Gastroesophageal sphincter (tissue), 4 donors: Measurements from ENCODE around the gene NCAPG. TPM values are rescaled to one million over a fixed set of nuclear protein-coding genes. Genes with fewer than 3 reads are reported as not detected.

Experiments
- ATAC-seq: fragments of 150-250 bp; one replicate; pipeline ENCODE4 v1.9.1; 2016; ENCODE audit warnings: mild to moderate bottlenecking, moderate library complexity
- H3K27ac ChIP-seq, 4 donors: fragments of 200-600 bp; sonication (generic) in 3 of 4; 1 replicate in 3 of 4; 2 replicates in 1 of 4; pipeline ENCODE4 v1.5.1; 2016 to 2019
- H3K27me3 ChIP-seq: fragments of 200-600 bp; sonication (generic); one replicate; pipeline ENCODE4 v1.5.1; 2019
- H3K36me3 ChIP-seq, 2 donors: fragments of 200-600 bp; sonication (generic); one replicate each; pipeline ENCODE4 v1.5.1; 2019; ENCODE audit warnings: control low read depth in 1 of 2
- H3K4me1 ChIP-seq, 3 donors: fragments of 200-600 bp; sonication (generic); 1 replicate in 2 of 3; 2 replicates in 1 of 3; pipeline ENCODE4 v1.5.1; 2016 to 2019; ENCODE audit warnings: control low read depth in 2 of 3
- H3K4me3 ChIP-seq, 2 donors: fragments of 200-600 bp; sonication (generic); one replicate each; pipeline ENCODE4 v1.5.1; 2019; ENCODE audit warnings: mild to moderate bottlenecking in 1 of 2, moderate library complexity in 1 of 2
- H3K9me3 ChIP-seq, 3 donors: fragments of 200-600 bp; sonication (generic); one replicate each; pipeline ENCODE4 v1.5.1; 2017 to 2019; ENCODE audit warnings: control low read depth in 2 of 3
- CTCF ChIP-seq, 4 experiments: fragments of 200-600 bp in 2 of 4; fragments of 450-650 bp in 2 of 4; sonication (generic) in 1 of 4; IDR thresholded peaks; one replicate each; pipeline ENCODE4 v1.5.1; 2017 to 2019; ENCODE audit warnings: antibody characterized with exemption in 4 of 4, mild to moderate bottlenecking in 2 of 4, moderate library complexity in 2 of 4
- EP300 ChIP-seq: sonication (generic); formaldehyde crosslinking; IDR thresholded peaks from one replicate; pipeline ENCODE4 v1.6.1; 2017; ENCODE audit warnings: antibody characterized with exemption, mild to moderate bottlenecking
- POLR2A ChIP-seq, 2 donors: fragments of 450-650 bp; IDR thresholded peaks; one replicate each; pipeline ENCODE4 v1.6.1; 2017; ENCODE audit warnings: antibody characterized with exemption in 2 of 2, mild to moderate bottlenecking in 2 of 2, moderate library complexity in 1 of 2
- POLR2AphosphoS5 ChIP-seq: sonication (generic); formaldehyde crosslinking; IDR thresholded peaks from one replicate; pipeline ENCODE4 v1.6.1; 2017; ENCODE audit warnings: antibody characterized with exemption
- WGBS, 2 donors: methylation state at CpG; one replicate each; pipeline ENCODE4 v1.1.5; 2018; ENCODE audit warnings: low coverage in 1 of 2; 5-methylcytosine and 5-hydroxymethylcytosine counted together
- total RNA-seq, 4 donors: library from RNA; depleted of rRNA; stranded (reverse); fragments of >200 nt; gene quantifications; one replicate each; pipeline ENCODE4 v1.1.0, GENCODE V29; 2016

Gene NCAPG
- total RNA-seq, 4 donors from 2014 or later = 1.4 to 3.0 TPM; not detected in 2

- Histone ChIP-seq H3K27ac (peak overlapping the region; percentile 89 to 98 (median 94)), H3K4me1 (peaks cover 6 to 54% (median 34%) of the 10 kb centered on the region in 3 donors), H3K27me3 (no peaks in the 10 kb centered on the region), H3K36me3 (peaks cover 0 to 3% of the 10 kb centered on the region in 2 donors), H3K4me3 (peak overlapping the region; percentile 76 to 89), H3K9me3 (no peaks in the 10 kb centered on the region)
- ATAC-seq = no peak
- 0 to 1% methylated on average over 7 of the region's 7 CpGs for WGBS, 2 donors
- TF ChIP-seq POLR2AphosphoS5 (no peak), POLR2A (IDR thresholded peaks at IDR 0.05) (no peak), CTCF (IDR thresholded peaks at IDR 0.05) (no peak), EP300 (no peak)
Observed at GRCh38 chr4:17809667-17810066, 1.1 kb upstream of the NCAPG start.

- no peak for TF ChIP-seq EP300
- no peak for TF ChIP-seq CTCF (IDR thresholded peaks at IDR 0.05)
- TF ChIP-seq POLR2AphosphoS5 = no peak
- TF ChIP-seq POLR2A (IDR thresholded peaks at IDR 0.05) = no peak
- Histone ChIP-seq H3K27ac (peak overlapping the region in 2 of 4 donors; percentile 98), H3K36me3 (no peaks in the 10 kb centered on the region), H3K4me1 (peaks cover 6 to 47% (median 34%) of the 10 kb centered on the region in 3 donors), H3K9me3 (no peaks in the 10 kb centered on the region), H3K4me3 (peak overlapping the region; percentile 29 to 89), H3K27me3 (no peaks in the 10 kb centered on the region)
- WGBS, 2 donors = 0% methylated on average over 4 to 8 of the region's 48 CpGs
- ATAC-seq = no peak
Observed at GRCh38 chr4:17811078-17811603, 362 bp downstream of the NCAPG start.

- no peak overlapping the region for H3K4me3 ChIP-seq
- no peak overlapping the region for H3K27ac ChIP-seq
- no peaks in the 10 kb centered on the region for H3K36me3 ChIP-seq
- WGBS, 2 donors = 7 to 11% methylated on average over 3 of the region's 3 CpGs
- H3K4me1 ChIP-seq = peaks cover 6 to 37% (median 28%) of the 10 kb centered on the region in 3 donors
- no peaks in the 10 kb centered on the region for H3K9me3 ChIP-seq
- TF ChIP-seq POLR2A (IDR thresholded peaks at IDR 0.05) (no peak), POLR2AphosphoS5 (no peak), CTCF (IDR thresholded peaks at IDR 0.05) (no peak), EP300 (no peak)
- H3K27me3 ChIP-seq = no peaks in the 10 kb centered on the region
- no peak for ATAC-seq
Observed at GRCh38 chr4:17812125-17812524, 1.3 kb downstream of the NCAPG start.

GRCh38 chr4:17812801-17813200 lies 2.0 kb downstream of the NCAPG start:
- Histone ChIP-seq H3K27me3 (no peaks in the 10 kb centered on the region), H3K27ac (no peak overlapping the region), H3K4me3 (no peak overlapping the region), H3K36me3 (no peaks in the 10 kb centered on the region), H3K9me3 (no peaks in the 10 kb centered on the region), H3K4me1 (peaks cover 6 to 30% (median 21%) of the 10 kb centered on the region in 3 donors)
- 47 to 59% methylated on average over 3 of the region's 3 CpGs for WGBS, 2 donors
- ATAC-seq = no peak
- TF ChIP-seq CTCF (IDR thresholded peaks at IDR 0.05) (no peak), POLR2A (IDR thresholded peaks at IDR 0.05) (no peak), EP300 (no peak), POLR2AphosphoS5 (no peak)

GRCh38 chr4:17814140-17814539 lies 3.4 kb downstream of the NCAPG start:
- Histone ChIP-seq H3K36me3 (no peaks in the 10 kb centered on the region), H3K27ac (no peak overlapping the region), H3K4me3 (no peak overlapping the region), H3K9me3 (no peaks in the 10 kb centered on the region), H3K27me3 (no peaks in the 10 kb centered on the region), H3K4me1 (peaks cover 3 to 17% (median 10%) of the 10 kb centered on the region in 3 donors)
- TF ChIP-seq POLR2AphosphoS5 = no peak
- TF ChIP-seq POLR2A (IDR thresholded peaks at IDR 0.05) = no peak
- TF ChIP-seq CTCF (IDR thresholded peaks at IDR 0.05) = no peak
- WGBS, 2 donors = 61 to 68% methylated on average over 3 of the region's 3 CpGs
- ATAC-seq = no peak
